NCI-H2196 (cell line): Measurements from ENCODE around the gene TOP2B.

ENCODE experiments used
- DNase-seq: peaks from one replicate; lab custom pipeline; 2025; ENCODE audit not compliant: unreplicated experiment; lab: John Stamatoyannopoulos, UW

Gene TOP2B

DNA sequence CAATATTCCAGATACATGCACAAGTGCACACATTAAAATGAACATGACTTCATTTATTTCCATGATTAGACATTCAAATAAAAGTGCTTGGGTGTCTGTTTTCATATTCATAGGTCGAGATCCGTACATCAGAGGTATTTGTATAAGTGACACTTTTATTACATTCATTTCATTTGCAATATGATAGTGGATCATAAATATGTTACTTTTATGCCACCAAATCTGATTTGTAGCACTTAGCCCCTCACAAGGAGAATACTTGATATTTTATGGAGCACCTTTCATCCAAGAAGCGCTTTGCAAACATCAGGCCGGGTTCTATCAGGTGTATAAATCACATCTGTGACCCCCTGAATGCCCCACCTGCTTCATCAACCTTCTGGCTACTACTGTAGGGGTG is 100.6 kb downstream of the TOP2B start:
- no peak for DNase-seq

GRCh38 chr3:25563601-25564000 is 101.1 kb downstream of the TOP2B start:
- DNase-seq: no peak

DNA sequence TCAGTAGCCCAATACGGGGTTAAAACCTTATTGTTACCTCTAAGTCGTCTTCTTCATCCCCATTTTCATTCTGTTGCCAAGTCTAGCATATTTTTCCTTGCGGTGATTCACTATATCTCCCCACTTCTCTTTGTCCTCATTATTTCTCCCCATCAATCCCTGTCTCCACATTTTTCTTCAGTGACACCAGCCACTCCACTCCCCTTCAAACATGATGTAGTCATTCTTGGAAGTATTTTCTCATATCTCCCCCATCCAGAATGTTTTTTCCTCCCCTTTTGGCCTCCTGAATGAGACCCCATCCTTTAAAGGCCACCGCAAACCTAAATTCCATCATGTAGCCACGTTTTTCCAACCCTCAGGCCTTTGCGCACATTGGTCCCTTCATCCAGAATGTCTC is 105.9 kb downstream of the TOP2B start:
- no peak for DNase-seq

- no peak for DNase-seq
Observed at GRCh38 chr3:25558121-25558520, 106.6 kb downstream of the TOP2B start.

GRCh38 chr3:25557694-25558093 is 107.0 kb downstream of the TOP2B start:
- DNase-seq: no peak

- DNase-seq: no peak
Observed at GRCh38 chr3:25556447-25556846, 108.3 kb downstream of the TOP2B start.

DNA sequence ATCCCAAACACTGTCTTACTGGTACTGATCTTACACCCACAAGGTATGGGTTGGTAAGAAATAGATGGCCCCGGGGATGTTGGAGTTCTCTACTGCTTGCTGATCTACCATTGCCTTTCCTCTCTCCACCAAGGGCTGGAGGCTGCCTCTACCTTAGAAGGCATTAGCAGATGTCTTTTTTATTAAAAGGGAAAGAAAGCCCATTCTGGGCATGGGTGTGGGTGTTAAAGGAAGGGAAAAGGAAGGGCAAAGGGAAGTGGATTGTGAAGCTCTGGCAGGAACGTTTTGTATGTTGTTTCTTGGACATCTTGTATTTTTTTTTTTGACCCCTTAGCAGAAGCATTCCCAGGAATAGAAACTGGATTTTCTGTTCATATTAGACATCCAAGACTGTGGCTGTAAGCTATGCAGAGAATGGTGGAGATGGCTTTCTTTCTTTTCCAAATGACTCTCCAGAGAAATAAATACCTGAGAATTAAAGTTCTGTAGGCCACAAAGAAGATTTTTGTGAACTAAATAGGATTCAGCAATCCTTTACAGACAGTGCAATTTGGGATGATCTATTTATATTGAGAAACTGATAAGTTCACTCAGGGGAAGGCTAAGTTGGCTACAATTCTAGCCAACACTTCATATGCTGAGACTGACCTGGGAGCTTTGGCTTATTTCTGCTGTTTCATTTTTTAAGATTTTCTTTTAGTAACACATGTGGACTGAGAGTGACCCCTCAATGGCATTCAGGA is 108.8 kb downstream of the TOP2B start:
- DNase-seq: no peak

DNA sequence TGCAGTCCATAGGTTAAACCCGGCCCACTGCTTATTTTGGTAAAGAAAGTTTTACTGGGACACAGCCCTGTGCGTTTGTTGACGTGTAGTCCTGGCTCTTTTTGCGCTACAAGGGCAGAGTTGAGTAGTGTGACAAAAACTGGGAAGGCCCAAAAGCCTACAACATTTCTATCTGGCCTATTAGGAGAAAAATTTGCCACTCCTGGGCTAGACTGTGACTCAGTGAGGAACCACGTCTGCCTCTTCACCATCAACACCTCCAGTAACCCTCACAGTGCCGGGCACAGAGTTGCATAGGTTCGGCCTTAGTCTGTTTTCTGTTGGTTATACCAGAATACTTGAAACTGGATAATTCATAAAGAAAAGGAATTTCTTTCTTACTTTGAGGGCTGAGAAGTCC is 110.3 kb downstream of the TOP2B start:
- DNase-seq: no peak

- no peak for DNase-seq
Observed at GRCh38 chr3:25552251-25552650, 112.5 kb downstream of the TOP2B start.

GRCh38 chr3:25548836-25549235 is 115.9 kb downstream of the TOP2B start:
- DNase-seq: no peak

- DNase-seq: no peak
Observed at GRCh38 chr3:25547943-25548674, 116.6 kb downstream of the TOP2B start.
